ENCODE data around the gene CACFD1.
A peak's percentile ranks its signal among the peaks of the same experiment; 100 is the strongest.

Gene CACFD1

DNA sequence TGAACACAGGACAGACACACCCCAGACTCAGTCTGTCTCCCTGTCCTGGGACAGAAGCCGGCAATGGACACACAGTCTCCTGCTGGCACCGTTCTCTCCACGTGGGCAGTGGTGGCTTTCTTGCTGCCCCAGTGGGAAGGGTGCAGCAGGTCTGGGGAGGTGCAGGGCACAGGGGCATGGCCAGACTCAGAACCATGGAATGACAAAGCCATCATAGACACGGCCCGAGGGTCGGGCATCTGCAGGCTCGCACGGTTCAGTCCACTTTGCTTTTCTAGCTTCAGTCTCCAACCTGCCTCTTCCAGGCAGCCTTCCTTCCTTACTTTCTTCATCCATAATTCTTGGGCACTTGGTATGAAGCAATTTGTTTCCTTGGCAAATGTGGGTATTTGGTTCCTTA is 48.3 kb downstream of the CACFD1 start:
- H3K4me3 ChIP-seq (ENCODE audit: low read depth, low read length): no peak overlapping the region
- H3K27me3 ChIP-seq (ENCODE audit: control insufficient read depth, insufficient read depth, low read length): no peaks in the 10 kb centered on the region
- no peak overlapping the region for H2AFZ ChIP-seq
- no peak overlapping the region for H3K4me2 ChIP-seq (ENCODE audit: low read length)
- no peak overlapping the region for H3K27ac ChIP-seq
- no peaks in the 10 kb centered on the region for H3K9me3 ChIP-seq (ENCODE audit: control insufficient read depth, low read length)
- no peaks in the 10 kb centered on the region for H3K79me2 ChIP-seq
- H3K9ac ChIP-seq: no peak overlapping the region
- H3K4me1 ChIP-seq: no peaks in the 10 kb centered on the region
- TF ChIP-seq, protein P1, sequence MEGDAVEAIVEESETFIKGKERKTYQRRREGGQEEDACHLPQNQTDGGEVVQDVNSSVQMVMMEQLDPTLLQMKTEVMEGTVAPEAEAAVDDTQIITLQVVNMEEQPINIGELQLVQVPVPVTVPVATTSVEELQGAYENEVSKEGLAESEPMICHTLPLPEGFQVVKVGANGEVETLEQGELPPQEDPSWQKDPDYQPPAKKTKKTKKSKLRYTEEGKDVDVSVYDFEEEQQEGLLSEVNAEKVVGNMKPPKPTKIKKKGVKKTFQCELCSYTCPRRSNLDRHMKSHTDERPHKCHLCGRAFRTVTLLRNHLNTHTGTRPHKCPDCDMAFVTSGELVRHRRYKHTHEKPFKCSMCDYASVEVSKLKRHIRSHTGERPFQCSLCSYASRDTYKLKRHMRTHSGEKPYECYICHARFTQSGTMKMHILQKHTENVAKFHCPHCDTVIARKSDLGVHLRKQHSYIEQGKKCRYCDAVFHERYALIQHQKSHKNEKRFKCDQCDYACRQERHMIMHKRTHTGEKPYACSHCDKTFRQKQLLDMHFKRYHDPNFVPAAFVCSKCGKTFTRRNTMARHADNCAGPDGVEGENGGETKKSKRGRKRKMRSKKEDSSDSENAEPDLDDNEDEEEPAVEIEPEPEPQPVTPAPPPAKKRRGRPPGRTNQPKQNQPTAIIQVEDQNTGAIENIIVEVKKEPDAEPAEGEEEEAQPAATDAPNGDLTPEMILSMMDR (IDR thresholded peaks at IDR 0.05): no peak
- no peaks in the 10 kb centered on the region for H3K36me3 ChIP-seq (ENCODE audit: control insufficient read depth, insufficient read depth, low read length)

DNA sequence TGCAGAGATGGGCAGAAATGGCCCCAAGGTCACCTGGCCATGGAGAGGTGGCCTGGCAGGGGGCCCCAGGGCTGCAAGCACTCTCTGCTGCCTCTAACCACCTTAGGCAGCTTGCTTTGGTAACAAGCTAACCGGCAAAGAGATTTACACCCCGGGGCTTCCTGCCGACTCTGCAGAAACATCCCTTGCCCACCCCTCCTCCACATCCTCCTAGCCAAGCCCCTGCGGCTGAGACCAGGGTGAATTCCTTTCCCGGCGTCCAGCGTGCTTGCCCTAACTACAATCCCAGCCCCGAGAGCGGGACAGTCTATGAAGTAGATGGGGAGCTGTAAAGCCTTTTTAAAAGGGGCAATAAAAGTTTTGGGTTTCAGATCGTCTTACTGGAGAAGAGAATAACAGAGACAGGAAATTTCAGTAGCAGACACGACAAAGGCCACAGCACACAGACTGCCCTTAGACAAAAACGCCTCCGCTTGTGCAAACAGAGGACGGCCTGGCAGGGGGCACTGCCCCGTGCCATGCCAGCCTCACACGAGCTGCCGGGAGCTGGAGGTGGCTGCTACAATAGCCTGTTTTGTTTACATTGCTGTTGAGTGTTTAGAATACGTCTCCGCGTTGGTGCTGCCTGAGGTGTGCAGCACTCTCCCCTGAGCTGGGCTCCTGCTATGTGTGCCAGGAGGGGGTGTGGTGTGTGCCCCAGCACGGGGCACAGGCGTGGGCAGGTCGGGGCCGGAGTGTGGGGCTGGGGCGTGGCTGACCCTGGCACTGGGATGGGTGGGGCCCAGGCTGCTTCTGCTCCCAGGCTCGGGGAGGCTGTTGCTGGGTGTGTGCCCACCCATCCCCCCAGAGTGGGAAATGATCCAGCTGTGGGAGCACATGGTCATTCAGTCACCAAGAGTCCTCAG is 49.7 kb downstream of the CACFD1 start:
- H3K27ac ChIP-seq: no peak overlapping the region
- TF ChIP-seq, protein P1 (IDR thresholded peaks at IDR 0.05): no peak
- H3K79me2 ChIP-seq: no peaks in the 10 kb centered on the region
- no peaks in the 10 kb centered on the region for H3K4me1 ChIP-seq
- H3K9me3 ChIP-seq (ENCODE audit: control insufficient read depth, low read length): no peaks in the 10 kb centered on the region
- H3K4me2 ChIP-seq (ENCODE audit: low read length): no peak overlapping the region
- H3K9ac ChIP-seq: no peak overlapping the region
- peak overlapping the region; percentile 20 for H2AFZ ChIP-seq
- no peak overlapping the region for H3K4me3 ChIP-seq (ENCODE audit: low read depth, low read length)
- H3K27me3 ChIP-seq (ENCODE audit: control insufficient read depth, insufficient read depth, low read length): no peaks in the 10 kb centered on the region
- no peaks in the 10 kb centered on the region for H3K36me3 ChIP-seq (ENCODE audit: control insufficient read depth, insufficient read depth, low read length)

DNA sequence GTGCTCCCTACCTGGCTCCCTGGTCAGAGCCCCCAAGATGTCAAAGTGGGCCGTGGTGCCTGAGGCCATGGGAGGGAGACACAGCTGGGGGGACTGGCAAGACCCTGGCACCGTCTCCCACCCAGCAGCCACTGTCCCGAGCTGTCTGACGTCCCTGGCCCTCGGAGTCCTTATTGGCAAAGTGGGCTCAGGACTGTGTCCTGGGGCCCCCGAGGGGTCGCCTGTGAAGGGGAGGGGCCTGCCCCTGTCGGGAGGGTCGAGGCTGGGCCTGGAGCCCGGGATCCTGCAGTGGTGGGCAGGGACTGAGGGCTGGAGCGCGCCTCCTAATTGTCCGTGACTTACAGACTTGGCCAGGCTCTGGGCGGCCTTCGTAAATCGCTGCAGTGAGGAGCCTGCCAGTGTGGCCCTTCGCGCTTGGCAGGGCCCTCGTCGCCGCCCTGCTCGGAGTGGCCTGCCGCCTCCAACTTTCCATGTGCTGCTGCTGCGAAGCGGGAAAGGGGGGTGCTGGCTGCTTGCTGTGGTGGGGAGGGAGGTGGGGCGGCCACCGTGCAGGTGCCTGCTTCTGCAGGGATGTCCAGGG is 51.2 kb downstream of the CACFD1 start:
- H3K36me3 ChIP-seq (ENCODE audit: control insufficient read depth, insufficient read depth, low read length): no peaks in the 10 kb centered on the region
- no peak overlapping the region for H3K4me2 ChIP-seq (ENCODE audit: low read length)
- no peaks in the 10 kb centered on the region for H3K27me3 ChIP-seq (ENCODE audit: control insufficient read depth, insufficient read depth, low read length)
- no peak overlapping the region for H3K4me3 ChIP-seq (ENCODE audit: low read depth, low read length)
- no peak overlapping the region for H2AFZ ChIP-seq
- H3K27ac ChIP-seq: no peak overlapping the region
- no peaks in the 10 kb centered on the region for H3K9me3 ChIP-seq (ENCODE audit: control insufficient read depth, low read length)
- no peak overlapping the region for H3K9ac ChIP-seq
- TF ChIP-seq, protein P1 (IDR thresholded peaks at IDR 0.05): no peak
- H3K79me2 ChIP-seq: no peaks in the 10 kb centered on the region
- no peaks in the 10 kb centered on the region for H3K4me1 ChIP-seq

DNA sequence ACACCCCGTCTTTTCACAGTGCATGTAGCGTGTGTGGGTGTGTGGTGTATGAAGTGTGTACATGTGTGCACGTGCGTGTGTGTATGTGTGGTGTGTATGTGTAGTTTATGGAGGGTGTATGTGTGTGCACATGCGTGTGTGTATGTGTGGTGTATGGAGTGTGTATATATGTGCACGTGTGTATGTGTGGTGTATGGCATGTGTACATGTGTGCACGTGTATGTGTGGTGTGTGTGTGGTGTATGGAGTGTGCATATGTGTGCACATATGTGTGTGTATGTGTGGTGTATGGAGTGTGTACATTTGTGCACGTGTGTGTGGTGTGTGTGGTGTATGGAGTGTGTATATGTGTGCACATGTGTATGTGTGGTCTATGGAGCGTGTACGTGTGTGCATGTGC is 51.8 kb downstream of the CACFD1 start:
- H3K4me3 ChIP-seq (ENCODE audit: low read depth, low read length): no peak overlapping the region
- H3K27me3 ChIP-seq (ENCODE audit: control insufficient read depth, insufficient read depth, low read length): no peaks in the 10 kb centered on the region
- no peaks in the 10 kb centered on the region for H3K79me2 ChIP-seq
- H3K9me3 ChIP-seq (ENCODE audit: control insufficient read depth, low read length): no peaks in the 10 kb centered on the region
- H2AFZ ChIP-seq: no peak overlapping the region
- H3K27ac ChIP-seq: no peak overlapping the region
- TF ChIP-seq, protein P1 (IDR thresholded peaks at IDR 0.05): no peak
- no peaks in the 10 kb centered on the region for H3K4me1 ChIP-seq
- no peak overlapping the region for H3K4me2 ChIP-seq (ENCODE audit: low read length)
- no peak overlapping the region for H3K9ac ChIP-seq
- no peaks in the 10 kb centered on the region for H3K36me3 ChIP-seq (ENCODE audit: control insufficient read depth, insufficient read depth, low read length)

Measured in parathyroid adenoma (tissue), 2 donors.